ENCODE data around the gene KPRP.

KPRP gene

GRCh38 chr1:152786077-152786476 is 28.3 kb downstream of the KPRP start, which contains the start of gene LCE1E:
Gene LCE1E (plus strand): TSS chr1:152786257. CDS start chr1:152787300, 1,043 bp downstream.
- TF ChIP-seq, protein P1, sequence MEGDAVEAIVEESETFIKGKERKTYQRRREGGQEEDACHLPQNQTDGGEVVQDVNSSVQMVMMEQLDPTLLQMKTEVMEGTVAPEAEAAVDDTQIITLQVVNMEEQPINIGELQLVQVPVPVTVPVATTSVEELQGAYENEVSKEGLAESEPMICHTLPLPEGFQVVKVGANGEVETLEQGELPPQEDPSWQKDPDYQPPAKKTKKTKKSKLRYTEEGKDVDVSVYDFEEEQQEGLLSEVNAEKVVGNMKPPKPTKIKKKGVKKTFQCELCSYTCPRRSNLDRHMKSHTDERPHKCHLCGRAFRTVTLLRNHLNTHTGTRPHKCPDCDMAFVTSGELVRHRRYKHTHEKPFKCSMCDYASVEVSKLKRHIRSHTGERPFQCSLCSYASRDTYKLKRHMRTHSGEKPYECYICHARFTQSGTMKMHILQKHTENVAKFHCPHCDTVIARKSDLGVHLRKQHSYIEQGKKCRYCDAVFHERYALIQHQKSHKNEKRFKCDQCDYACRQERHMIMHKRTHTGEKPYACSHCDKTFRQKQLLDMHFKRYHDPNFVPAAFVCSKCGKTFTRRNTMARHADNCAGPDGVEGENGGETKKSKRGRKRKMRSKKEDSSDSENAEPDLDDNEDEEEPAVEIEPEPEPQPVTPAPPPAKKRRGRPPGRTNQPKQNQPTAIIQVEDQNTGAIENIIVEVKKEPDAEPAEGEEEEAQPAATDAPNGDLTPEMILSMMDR (IDR thresholded peaks at IDR 0.05; ENCODE audit: low read depth, low read length): no peak
- no peak for DNase-seq (ENCODE audit: low read depth in 2 of 2)
- H3K4me3 ChIP-seq (replicated peaks in 1 of 2; ENCODE audit: low read depth in 2 of 2, low read length in 2 of 2): no peak within 1 kb of the TSS

- H3K4me3 ChIP-seq (replicated peaks in 1 of 2; ENCODE audit: low read depth in 2 of 2, low read length in 2 of 2): no peak overlapping the region
- TF ChIP-seq, protein P1 (IDR thresholded peaks at IDR 0.05; ENCODE audit: low read depth, low read length): no peak
- DNase-seq (ENCODE audit: low read depth in 2 of 2): no peak
Observed at GRCh38 chr1:152795686-152796085, 37.9 kb downstream of the KPRP start.

GRCh38 chr1:152796421-152796820 is 38.6 kb downstream of the KPRP start, which contains the start of gene LCE1D:
Gene LCE1D (plus strand): TSS chr1:152796721. CDS start chr1:152797795, 1,074 bp downstream.
- no peak within 1 kb of the TSS for H3K4me3 ChIP-seq (replicated peaks in 1 of 2; ENCODE audit: low read depth in 2 of 2, low read length in 2 of 2)
- TF ChIP-seq, protein P1 (IDR thresholded peaks at IDR 0.05; ENCODE audit: low read depth, low read length): no peak
- no peak for DNase-seq (ENCODE audit: low read depth in 2 of 2)

DNA sequence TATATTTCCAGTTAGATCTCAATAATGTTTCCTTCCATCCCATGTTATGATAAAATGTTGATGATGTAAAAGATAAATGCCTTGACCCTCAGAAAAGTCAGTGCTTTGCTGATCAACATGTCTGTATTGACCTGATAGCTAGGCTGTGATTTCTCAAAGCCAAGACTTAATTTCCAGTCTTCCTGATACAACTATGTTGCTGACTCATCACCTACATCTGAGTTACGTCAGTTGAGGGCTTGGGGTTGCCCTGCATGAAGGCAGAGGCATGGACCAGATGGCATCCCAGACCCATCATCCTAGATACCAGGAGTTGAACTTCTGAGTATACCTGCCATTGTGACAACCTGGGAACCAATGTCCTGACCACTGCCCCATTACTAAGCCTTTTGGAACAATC is 43.5 kb downstream of the KPRP start:
- no peak for DNase-seq (ENCODE audit: low read depth in 2 of 2)
- H3K4me3 ChIP-seq (replicated peaks in 1 of 2; ENCODE audit: low read depth in 2 of 2, low read length in 2 of 2): no peak overlapping the region
- TF ChIP-seq, protein P1 (IDR thresholded peaks at IDR 0.05; ENCODE audit: low read depth, low read length): no peak

- H3K4me3 ChIP-seq (replicated peaks in 1 of 2; ENCODE audit: low read depth in 2 of 2, low read length in 2 of 2): no peak within 1 kb of the TSS
- TF ChIP-seq, protein P1 (IDR thresholded peaks at IDR 0.05; ENCODE audit: low read depth, low read length): no peak
- no peak for DNase-seq (ENCODE audit: low read depth in 2 of 2)
Observed at GRCh38 chr1:152806576-152806975, 48.8 kb downstream of the KPRP start, which contains the start of gene LCE1C. Gene LCE1C (minus strand): TSS chr1:152806651. CDS start chr1:152805478, 1,173 bp downstream.

GRCh38 chr1:152811050-152811449 is 53.2 kb downstream of the KPRP start:
- TF ChIP-seq, protein P1 (IDR thresholded peaks at IDR 0.05; ENCODE audit: low read depth, low read length): no peak
- no peak for DNase-seq (ENCODE audit: low read depth in 2 of 2)
- no peak overlapping the region for H3K4me3 ChIP-seq (replicated peaks in 1 of 2; ENCODE audit: low read depth in 2 of 2, low read length in 2 of 2)

Measured in cardiac fibroblast (primary cell).